22Rv1 (cell line): Measurements from ENCODE around the gene DSP.

Experiments used
- CTCF ChIP-seq: fragments of 450-650 bp; IDR thresholded peaks from 2 replicates; pipeline ENCODE4 v1.5.1; 2017; ENCODE audit warnings: mild to moderate bottlenecking
- ZFX ChIP-seq: fragments of 450-650 bp; IDR thresholded peaks from 2 replicates; pipeline ENCODE4 v1.6.1; 2017; ENCODE audit warnings: antibody characterized with exemption, borderline replicate concordance

- no peak for TF ChIP-seq CTCF
- TF ChIP-seq ZFX: no peak
Measured at GRCh38 chr6:7537565-7538174, 3.8 kb upstream of the DSP start.
